Endothelial cell of umbilical vein (primary cell): Measurements from ENCODE around the gene PDK1. TPM values are rescaled to one million over a fixed set of nuclear protein-coding genes. Genes with fewer than 3 reads are reported as not detected.

ENCODE experiments used
- BruUV-seq: library from RNA; stranded (reverse); fragments of 400-500 nt; replicated peaks from 2 replicates; lab custom pipeline; 2021; lab: Mats Ljungman, UMichigan
- CTCF ChIA-PET: fragments of 300-600, 350-600 bp; sonication (Branson Sonifier 250); formaldehyde crosslinking; loops from one replicate; lab custom pipeline; 2021; ENCODE audit warnings: antibody characterized with exemption, inconsistent platforms; lab: Charles Lee
- POLR2A ChIA-PET: fragments of 300-600, 350-600 bp; sonication (Branson Sonifier 250); formaldehyde crosslinking; loops from one replicate; lab custom pipeline; 2021; ENCODE audit warnings: antibody characterized with exemption, inconsistent platforms; lab: Charles Lee
- DNase-seq: peaks from one replicate; pipeline ENCODE4 v3.0.0-alpha.2; 2011; ENCODE audit warnings: low read depth, low spot score
- FAIRE-seq: peaks from 2 replicates; lab custom pipeline; 2011; peaks lifted over from hg19 to GRCh38; lab: Jason Lieb, UNC
- H2AFZ ChIP-seq: 2 replicates; pipeline ENCODE4 v1.6.0; 2012; ENCODE audit warnings: low read depth, low read length, control low read depth, inconsistent platforms
- H3K27ac ChIP-seq: 2 replicates; pipeline ENCODE4 v1.5.1; 2011; ENCODE audit warnings: low read depth, mild to moderate bottlenecking, control low read depth, low read length, moderate library complexity; ENCODE audit not compliant: insufficient read depth
- H3K27me3 ChIP-seq, 2 experiments: 2 replicates each; pipeline versions ENCODE4 v1.6.0 to v1.6.1; 2011; ENCODE audit warnings: low read length in 2 of 2, mixed read lengths in 1 of 2; ENCODE audit not compliant: control insufficient read depth in 2 of 2, insufficient read depth in 2 of 2
- H3K36me3 ChIP-seq, 2 experiments: 2 replicates in 1 of 2; 3 replicates in 1 of 2; pipeline ENCODE4 v1.5.1; 2011; ENCODE audit warnings: low read length in 2 of 2, mild to moderate bottlenecking in 1 of 2, moderate library complexity in 1 of 2; ENCODE audit not compliant: control insufficient read depth in 2 of 2, insufficient read depth in 2 of 2; ENCODE audit errors: extremely low read depth in 1 of 2
- H3K4me1 ChIP-seq: 3 replicates; pipeline ENCODE4 v1.5.1; 2011; ENCODE audit warnings: mild to moderate bottlenecking, low read length; ENCODE audit not compliant: control insufficient read depth, insufficient read depth; ENCODE audit errors: extremely low read depth
- H3K4me2 ChIP-seq: 2 replicates; pipeline ENCODE4 v1.6.1; 2011; ENCODE audit warnings: low read length, control low read depth, mixed read lengths; ENCODE audit not compliant: insufficient read depth
- H3K4me3 ChIP-seq, 3 experiments: fragments of 200-600 bp in 1 of 3; sonication (generic), shearing (Covaris generic) in 1 of 3; replicated peaks in 1 of 3; 2 replicates each; pipeline ENCODE4 v1.5.1; 2011 to 2016; ENCODE audit warnings: control low read depth in 3 of 3, low read length in 3 of 3, mild to moderate bottlenecking in 2 of 3, inconsistent platforms in 1 of 3, low read depth in 1 of 3, moderate library complexity in 1 of 3; ENCODE audit not compliant: insufficient read depth in 1 of 3
- H3K79me2 ChIP-seq: 2 replicates; pipeline ENCODE4 v1.6.0; 2012; ENCODE audit warnings: low read length, inconsistent platforms; ENCODE audit not compliant: control insufficient read depth, insufficient read depth
- H3K9ac ChIP-seq: replicated peaks from 2 replicates; pipeline ENCODE3; 2011; ENCODE audit warnings: low read length, control low read depth; ENCODE audit not compliant: insufficient read depth; ENCODE audit errors: extremely low read depth
- H3K9me1 ChIP-seq: replicated peaks from 3 replicates; pipeline ENCODE4 v1.6.0; 2011; ENCODE audit warnings: mild to moderate bottlenecking, low read length; ENCODE audit not compliant: control insufficient read depth, insufficient read depth; ENCODE audit errors: extremely low read depth
- H3K9me3 ChIP-seq: replicated peaks from 2 replicates; pipeline ENCODE4 v1.5.1; 2012; ENCODE audit warnings: low read length, inconsistent platforms; ENCODE audit not compliant: control insufficient read depth, insufficient read depth
- H4K20me1 ChIP-seq: replicated peaks from 2 replicates; pipeline ENCODE3; 2011; ENCODE audit warnings: mild to moderate bottlenecking, low read length; ENCODE audit not compliant: control insufficient read depth, insufficient read depth; ENCODE audit errors: extremely low read depth
- EZH2 ChIP-seq: IDR thresholded peaks from 2 replicates; pipeline ENCODE4 v1.6.1; 2012; ENCODE audit warnings: borderline replicate concordance, low read depth, mild to moderate bottlenecking, moderate library complexity, low read length, inconsistent platforms; ENCODE audit not compliant: severe bottlenecking
- FOS ChIP-seq: IDR thresholded peaks from 2 replicates; pipeline ENCODE4 v1.6.1; 2011; ENCODE audit warnings: mild to moderate bottlenecking, low read length, moderate library complexity, borderline replicate concordance; ENCODE audit not compliant: insufficient read depth
- GATA2 ChIP-seq: IDR thresholded peaks from 2 replicates; pipeline ENCODE4 v1.7.0; 2011; ENCODE audit warnings: low read depth, mild to moderate bottlenecking, moderate library complexity, mixed read lengths, low read length; ENCODE audit not compliant: insufficient read length, insufficient read depth
- JUN ChIP-seq: IDR thresholded peaks from 2 replicates; pipeline ENCODE4 v1.6.1; 2011; ENCODE audit warnings: borderline replicate concordance, low read depth; ENCODE audit not compliant: insufficient read length, insufficient read depth
- MYC ChIP-seq: IDR thresholded peaks from one replicate; pipeline ENCODE4 v1.6.1; 2011; ENCODE audit warnings: mild to moderate bottlenecking, low read depth, low read length
- dilution Hi-C: fragments of 300-500 bp; cut with MboI; formaldehyde crosslinking; loops from one replicate; pipeline ENCODE4 v1.15.0; 2019; ENCODE audit warnings: low sequenced_read_pairs; ENCODE audit not compliant: extremely low pct_ligation_motif_present
- intact Hi-C: fragments of 100-400 bp; cut with micrococcal nuclease; formaldehyde crosslinking; loops from one replicate; pipeline ENCODE4 v1.10.0; 2022
- polyA plus RNA-seq, 4 experiments: library from polyadenylated mRNA; depleted of rRNA in 3 of 4; stranded (reverse) in 3 of 4; unstranded in 1 of 4; fragments of >200 nt; gene quantifications; 2 replicates each; pipeline versions ENCODE4 v1.2.1 to v1.2.3, GENCODE V29; 2011 to 2012; ENCODE audit warnings: missing spikeins in 1 of 4
- total RNA-seq: library from RNA; stranded (reverse); gene quantifications from 2 replicates; pipeline ENCODE4 v1.2.3, GENCODE V29; 2021
- TF ChIP-seq, protein P1 (sequence below), 2 donors: IDR thresholded peaks; 1 replicate in 1 of 2; 2 replicates in 1 of 2; pipeline ENCODE4 v1.5.1; 2011; ENCODE audit warnings: low read length in 2 of 2, mild to moderate bottlenecking in 2 of 2, moderate library complexity in 2 of 2, control low read depth in 1 of 2, inconsistent platforms in 1 of 2, low read depth in 1 of 2; ENCODE audit not compliant: insufficient read depth in 1 of 2; ENCODE audit errors: extremely low read depth in 1 of 2

The PDK1 gene
- total and polyA plus RNA-seq, 2 donors (not counting 3 experiments of a cell fraction or from before 2014, with no cell fraction given), result 3.7 to 16.9 TPM

DNA sequence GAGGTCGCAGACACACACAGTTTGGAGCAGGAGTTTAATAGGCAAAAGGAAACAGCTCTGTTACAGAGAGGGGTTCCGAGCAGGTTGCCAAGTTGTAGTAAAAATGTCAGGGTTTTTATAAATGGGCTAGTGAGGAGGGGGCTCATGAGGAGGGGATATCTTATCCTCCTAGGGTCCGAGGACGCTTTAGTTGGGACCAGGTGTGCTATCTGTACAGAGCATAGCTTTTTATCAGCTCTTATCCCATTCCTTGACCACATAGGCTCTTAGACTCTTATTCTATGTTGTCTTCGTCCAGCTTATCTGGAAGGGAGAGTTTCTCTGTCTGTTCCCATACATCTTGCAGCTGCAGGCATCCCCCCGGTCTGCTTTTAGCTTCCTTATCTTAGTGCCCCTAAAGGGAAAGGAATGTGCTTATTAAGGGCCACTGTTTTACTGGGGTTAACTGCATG lies 44.7 kb downstream of the PDK1 start:
- Histone ChIP-seq H3K36me3 (peaks cover 0 to 2% of the 10 kb centered on the region in 2 experiments), H3K9me1 (no peaks in the 10 kb centered on the region), H3K9me3 (no peaks in the 10 kb centered on the region), H3K27me3 (no peaks in the 10 kb centered on the region), H3K27ac (no peak overlapping the region), H4K20me1 (no peaks in the 10 kb centered on the region), H3K9ac (no peak overlapping the region), H3K4me2 (no peak overlapping the region), H3K79me2 (no peaks in the 10 kb centered on the region), H3K4me1 (peaks cover 10% of the 10 kb centered on the region), H3K4me3 (no peak overlapping the region), H2AFZ (no peak overlapping the region)
- peak; percentile 44 for DNase-seq
- FAIRE-seq, result no peak
- ChIA-PET POLR2A (no interaction called here), CTCF (interaction anchor here (1.0 to 1.3 kb wide), 4 partner anchors 12 to 110 kb away, joined by 3 to 6 read pairs (median 4); no protein-coding TSS in a partner anchor)
- BruUV-seq, result no TSS peak
- dilution Hi-C loops, result no loop called here
- intact Hi-C loops, result no loop called here
- TF ChIP-seq, protein P1, sequence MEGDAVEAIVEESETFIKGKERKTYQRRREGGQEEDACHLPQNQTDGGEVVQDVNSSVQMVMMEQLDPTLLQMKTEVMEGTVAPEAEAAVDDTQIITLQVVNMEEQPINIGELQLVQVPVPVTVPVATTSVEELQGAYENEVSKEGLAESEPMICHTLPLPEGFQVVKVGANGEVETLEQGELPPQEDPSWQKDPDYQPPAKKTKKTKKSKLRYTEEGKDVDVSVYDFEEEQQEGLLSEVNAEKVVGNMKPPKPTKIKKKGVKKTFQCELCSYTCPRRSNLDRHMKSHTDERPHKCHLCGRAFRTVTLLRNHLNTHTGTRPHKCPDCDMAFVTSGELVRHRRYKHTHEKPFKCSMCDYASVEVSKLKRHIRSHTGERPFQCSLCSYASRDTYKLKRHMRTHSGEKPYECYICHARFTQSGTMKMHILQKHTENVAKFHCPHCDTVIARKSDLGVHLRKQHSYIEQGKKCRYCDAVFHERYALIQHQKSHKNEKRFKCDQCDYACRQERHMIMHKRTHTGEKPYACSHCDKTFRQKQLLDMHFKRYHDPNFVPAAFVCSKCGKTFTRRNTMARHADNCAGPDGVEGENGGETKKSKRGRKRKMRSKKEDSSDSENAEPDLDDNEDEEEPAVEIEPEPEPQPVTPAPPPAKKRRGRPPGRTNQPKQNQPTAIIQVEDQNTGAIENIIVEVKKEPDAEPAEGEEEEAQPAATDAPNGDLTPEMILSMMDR (IDR thresholded peaks at IDR 0.05; ENCODE audit: extremely low read depth in 1 of 2, insufficient read depth in 1 of 2, low read depth in 1 of 2, low read length in 2 of 2), result no peak
- no peak for TF ChIP-seq FOS

DNA sequence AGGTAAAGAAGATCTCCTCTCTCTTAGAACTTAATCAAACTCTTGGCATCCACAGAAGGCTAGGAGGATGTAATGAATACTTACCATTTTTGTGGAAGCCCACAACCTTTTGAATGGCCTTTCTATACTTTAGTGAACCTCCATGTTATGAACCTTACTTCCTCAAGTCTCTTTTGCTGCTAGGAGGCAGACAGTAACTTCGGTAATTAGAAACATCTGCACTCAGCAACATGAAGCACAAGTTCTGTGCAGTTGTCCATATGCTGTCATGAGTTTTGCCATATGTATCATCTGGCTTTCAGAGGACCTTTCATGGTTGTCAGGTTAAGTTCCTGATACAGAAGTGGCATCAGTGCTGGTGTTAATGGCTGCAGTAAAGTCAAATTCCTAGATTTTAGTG lies 50.4 kb downstream of the PDK1 start:
- no peaks in the 10 kb centered on the region for H4K20me1 ChIP-seq
- no peaks in the 10 kb centered on the region for H3K27me3 ChIP-seq
- H3K9me1 ChIP-seq, result no peaks in the 10 kb centered on the region
- no peak for DNase-seq
- no peak overlapping the region for H3K27ac ChIP-seq
- intact Hi-C loops (no loop called here), dilution Hi-C loops (no loop called here)
- no peak overlapping the region for H2AFZ ChIP-seq
- no peaks in the 10 kb centered on the region for H3K79me2 ChIP-seq
- H3K9me3 ChIP-seq, result no peaks in the 10 kb centered on the region
- no peak for FAIRE-seq
- POLR2A ChIA-PET, result no interaction called here
- no peak overlapping the region for H3K9ac ChIP-seq
- no peak overlapping the region for H3K4me2 ChIP-seq
- no peak overlapping the region for H3K4me3 ChIP-seq
- no TSS peak for BruUV-seq
- TF ChIP-seq MYC (no peak), JUN (no peak), EZH2 (no peak), GATA2 (no peak)
- CTCF ChIA-PET, result interaction anchor here (1.5 kb wide), 1 partner anchor 68 kb away, joined by 4 read pairs; no protein-coding TSS in a partner anchor
- no peaks in the 10 kb centered on the region for H3K4me1 ChIP-seq
- no peaks in the 10 kb centered on the region for H3K36me3 ChIP-seq
